NCI-H2196 treated with DMSO at 0.1 percent for 48 hours (cell line): ENCODE results near the gene CYP24A1.

Experiments used
- DNase-seq: peaks from one replicate; lab custom pipeline; 2025; ENCODE audit not compliant: unreplicated experiment; lab: John Stamatoyannopoulos, UW

Gene CYP24A1

DNA sequence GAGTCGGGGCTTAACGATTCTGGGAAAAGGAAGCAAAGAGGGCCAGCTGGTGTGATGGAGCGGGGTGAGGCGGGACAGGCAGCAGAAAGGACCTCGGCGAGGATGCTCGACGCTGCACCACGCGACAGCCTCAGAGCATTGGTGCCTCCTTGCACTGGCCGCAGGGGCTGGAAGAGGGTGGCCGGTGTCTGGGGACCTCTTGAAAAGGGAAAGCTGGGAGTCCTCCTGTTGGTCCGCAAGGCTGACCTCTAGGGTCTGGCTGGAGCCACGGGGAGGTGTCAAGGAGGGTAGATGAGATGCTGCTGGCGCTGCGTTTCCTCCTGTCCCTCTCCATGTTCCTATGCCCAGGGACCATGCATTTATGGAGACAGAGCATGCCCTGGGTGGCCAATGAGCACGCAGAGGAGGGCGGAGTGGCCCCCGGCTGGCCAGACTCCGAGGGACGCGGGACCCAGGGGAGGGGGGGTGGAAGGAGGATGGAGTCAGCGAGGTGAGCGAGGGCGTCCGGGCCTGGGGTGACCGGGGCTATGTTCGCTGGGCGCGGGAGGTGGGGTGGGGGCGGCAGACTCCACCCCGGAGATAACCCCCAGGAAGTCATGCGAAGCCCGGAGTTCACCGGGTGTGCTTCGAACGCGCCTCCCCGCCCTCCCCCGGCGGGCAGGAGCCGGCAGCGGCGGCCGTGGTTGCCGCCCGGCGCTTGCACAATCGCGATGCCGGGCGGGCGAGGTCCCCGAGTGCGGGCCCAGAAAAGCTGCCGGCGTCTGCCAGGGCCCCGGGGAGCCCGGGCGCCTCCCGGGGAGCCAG, at the start of gene CYP24A1:
TSS of gene CYP24A1 (minus strand) at position 334 of the 804 bp plus-strand sequence. CDS start 407 bp downstream, outside the sequence.
- DNase-seq = no peak

DNA sequence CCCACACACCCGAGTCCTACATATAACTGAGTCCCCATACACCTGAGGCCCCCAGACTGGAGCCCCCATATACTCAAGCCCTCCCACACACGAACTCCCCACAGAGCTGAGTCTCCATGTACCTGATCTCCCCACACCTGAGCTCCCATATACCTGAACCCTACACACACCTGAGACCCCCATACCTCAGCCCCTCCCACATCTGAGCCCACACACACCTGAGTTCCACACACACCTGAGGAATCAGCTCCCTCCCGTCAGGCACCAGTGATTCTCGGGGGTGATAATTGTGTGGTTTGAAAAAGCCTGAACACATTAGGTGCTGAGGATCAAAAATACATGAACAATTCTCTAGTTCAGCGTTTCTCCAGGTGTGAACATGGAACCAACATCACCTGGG, 49.5 kb upstream of the CYP24A1 start:
- no peak for DNase-seq

DNA sequence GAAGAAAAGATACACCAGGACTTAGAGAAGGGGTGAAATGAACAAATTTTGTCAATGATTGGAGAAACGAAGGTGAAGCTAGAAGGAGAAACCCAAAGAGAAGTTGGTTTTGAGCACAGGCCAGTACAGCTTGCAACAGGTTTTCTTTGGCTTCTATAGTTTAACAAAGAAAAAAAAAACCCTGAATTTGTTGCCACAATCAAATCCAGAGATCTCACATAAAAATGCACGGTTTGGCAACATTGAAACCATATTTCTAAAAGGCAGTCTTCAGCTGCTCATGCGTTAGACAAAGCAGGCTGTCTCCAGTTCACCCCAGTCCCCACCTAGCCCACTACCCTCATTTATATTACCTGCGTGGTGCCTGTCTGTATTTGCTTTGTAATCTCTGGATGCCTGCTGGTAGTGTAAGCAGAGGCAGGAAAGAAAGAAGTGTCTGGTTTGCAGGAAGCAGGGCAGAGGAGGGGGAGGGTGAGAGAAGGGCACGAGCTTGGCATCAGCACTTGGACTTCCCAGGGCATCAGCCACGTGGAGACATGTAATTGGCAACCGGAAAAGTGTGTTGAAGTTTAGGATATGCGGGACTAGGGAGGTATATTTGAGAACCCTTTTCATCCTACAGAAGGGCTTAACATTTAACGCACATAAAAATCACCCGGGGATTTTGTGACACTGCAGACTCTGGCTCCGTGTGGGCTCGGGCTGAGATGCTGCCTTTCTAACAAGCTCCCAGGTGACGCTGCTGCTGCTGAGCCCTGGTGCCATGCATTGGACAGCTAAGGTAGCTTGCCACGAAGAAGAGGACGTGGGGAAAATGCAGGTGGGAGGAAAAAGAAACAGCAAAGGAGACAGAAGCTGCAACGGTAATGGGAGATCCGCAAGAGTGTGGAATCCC, 48.5 kb upstream of the CYP24A1 start:
- no peak for DNase-seq

DNA sequence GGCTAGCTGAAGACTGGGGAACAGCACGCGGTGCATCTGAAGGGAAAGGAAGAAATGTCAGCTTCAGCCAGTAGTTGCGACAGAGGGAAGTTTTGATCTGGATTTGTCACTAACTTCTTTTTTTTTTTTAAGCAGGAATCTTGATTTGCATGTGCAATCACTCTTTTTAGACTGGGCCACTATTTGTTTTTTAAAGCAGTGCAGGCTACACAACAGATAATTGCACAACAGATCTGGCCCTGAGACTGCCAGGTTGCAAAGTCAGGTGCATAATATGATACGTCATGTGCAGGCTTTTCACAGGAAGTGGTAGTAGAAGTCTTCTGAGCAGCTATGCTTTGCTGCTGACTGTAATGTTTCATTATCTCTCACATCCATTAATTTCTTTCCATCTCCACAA, 47.6 kb upstream of the CYP24A1 start:
- DNase-seq = no peak

DNA sequence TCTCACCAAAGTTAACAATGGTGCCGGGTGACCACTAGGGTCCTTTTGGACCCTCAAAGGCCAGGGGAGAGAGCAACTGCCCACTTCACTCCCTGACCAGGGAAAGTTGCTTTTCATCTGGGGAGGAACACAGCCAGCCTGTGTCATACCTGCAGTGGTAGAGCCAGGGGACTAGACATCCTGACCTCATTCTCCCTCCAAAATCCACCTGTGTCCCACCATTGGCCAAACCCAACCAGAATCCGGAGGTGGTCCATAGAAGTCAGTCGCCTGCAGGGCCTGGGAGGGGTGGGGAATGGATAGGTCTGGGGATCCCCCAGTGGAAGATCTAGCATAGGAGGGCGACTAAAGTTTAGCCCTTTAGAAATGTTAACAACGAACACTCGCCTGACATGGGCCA, 46.9 kb upstream of the CYP24A1 start:
- DNase-seq = no peak

DNA sequence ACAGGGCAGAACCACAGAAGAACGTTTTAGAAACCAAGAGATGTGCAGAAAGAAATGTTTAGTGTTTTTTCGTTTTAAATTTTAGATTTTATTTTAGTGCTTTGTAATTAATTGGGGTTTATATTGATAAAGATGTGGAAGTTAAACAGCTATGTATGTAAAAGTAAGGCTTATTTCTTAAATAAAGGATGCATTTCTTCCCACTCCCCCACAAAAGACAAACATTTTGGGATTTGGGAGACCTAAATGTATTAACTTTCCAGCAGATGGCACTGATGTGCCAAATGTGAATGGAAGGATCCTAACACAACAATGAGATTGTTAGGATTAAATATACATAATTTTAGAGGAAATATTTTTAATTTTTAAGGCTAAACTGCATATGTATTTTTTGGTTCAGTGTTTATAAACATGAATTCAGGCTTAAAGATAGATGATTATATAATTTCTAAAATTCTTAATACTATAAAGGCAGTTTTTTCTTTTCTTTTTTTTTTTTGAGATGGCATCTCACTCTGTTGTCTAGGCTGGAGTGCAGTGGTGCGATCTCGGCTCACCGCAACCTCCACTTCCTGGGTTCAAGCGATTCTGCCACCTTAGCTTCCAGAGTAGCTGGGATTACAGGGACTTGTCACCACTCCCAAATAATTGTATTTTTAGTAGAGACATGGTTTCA, 46.1 kb upstream of the CYP24A1 start:
- no peak for DNase-seq

DNA sequence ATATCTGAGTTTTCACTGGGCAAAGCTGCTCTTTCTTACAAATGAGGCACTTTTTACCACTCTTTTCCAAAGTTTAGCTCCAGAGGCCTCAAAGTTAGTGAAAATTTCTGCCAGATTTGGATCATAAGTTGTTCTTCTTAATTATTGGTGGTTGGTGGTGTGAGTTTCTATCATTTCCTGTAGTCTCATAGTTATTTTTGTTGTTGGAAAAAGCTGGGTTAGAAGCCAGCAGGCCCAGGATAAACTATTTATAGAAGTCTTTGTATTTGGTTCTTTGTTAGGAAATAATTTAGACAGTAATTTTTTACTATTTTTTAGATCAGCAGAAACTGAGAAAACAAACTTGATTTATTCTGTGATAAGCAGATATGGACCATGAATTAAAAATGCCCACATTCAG, 44.7 kb upstream of the CYP24A1 start:
- no peak for DNase-seq

DNA sequence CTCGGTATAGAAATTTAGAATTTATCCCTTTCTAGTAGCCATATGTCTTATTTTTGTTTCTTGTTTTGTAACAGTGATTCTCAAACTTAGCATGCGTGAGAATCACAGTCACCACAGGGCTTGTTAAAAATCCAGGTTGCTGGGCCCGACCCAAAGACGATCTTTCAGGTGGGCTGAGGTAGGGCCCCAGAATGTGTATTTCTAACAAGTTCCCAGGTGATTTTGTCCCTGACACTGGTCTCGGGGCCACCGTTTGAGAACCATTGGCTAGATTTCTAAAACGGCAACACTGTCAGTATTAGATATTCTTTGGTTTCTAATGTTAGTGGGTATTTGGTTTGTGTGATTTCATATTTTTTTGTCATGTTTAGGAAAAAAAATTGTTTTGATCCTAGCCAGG, 44.0 kb upstream of the CYP24A1 start:
- no peak for DNase-seq

DNA sequence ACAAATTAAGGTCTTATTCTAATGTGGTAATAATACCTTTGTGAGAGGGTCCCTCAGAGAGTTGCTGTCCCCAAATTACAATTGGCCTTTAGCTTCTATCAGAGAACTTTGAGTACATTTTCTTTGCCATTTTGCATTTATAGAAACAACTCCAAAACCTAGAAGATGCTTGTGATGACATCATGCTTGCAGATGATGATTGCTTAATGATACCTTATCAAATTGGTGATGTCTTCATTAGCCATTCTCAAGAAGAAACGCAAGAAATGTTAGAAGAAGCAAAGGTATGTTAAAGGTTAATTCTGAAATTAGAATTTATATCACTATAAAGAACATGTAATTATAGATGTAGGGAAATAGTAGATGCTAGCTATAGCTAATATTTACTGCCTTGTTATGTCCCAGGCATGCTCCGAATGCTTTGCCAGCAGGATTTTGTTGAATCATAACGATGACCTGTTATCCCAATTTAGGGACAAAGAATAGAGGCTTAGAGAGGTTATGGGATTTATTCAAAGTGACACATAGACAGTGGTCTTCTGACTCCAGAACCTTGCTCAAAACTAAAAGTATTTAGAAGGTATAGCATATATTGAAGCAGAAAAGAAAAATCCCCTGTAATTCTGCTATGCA, 41.5 kb upstream of the CYP24A1 start:
- no peak for DNase-seq

DNA sequence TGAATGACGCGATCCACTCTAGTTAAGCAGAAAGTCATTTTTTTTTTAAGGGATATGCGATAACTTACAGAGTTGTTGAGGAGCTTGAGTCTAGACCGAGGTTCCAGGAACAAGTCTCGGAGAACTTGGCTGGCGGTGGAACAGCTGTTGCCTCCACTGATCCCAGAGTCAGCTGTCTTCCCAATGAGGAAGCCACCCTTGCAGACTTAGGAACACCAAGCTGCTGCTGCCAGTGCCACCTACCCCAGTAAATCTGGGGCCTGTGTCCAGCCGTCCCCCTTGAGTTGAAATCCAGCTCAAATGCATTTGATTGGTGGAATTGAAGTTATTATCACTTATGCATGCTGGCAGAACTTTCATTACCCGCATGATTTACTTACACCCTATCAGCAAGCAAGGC, 40.8 kb upstream of the CYP24A1 start:
- no peak for DNase-seq

DNA sequence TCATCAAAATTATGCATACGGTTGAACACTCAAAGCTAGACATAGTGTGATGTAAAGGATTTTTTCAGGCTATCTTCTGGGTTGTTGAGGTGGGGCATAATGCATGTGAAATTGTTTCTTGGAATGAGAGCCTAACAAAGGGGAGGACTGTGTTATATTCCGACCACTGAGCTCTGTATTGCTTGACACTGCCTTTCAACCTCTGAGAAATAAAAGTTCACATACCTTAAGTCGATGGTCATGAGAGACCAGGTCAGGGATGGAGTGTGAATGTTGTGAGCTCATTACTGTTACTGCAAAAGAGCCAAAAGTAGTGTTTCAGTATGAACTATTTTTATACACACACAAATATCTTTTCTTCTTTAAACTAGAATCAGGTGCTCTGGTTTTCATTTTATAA, 39.1 kb upstream of the CYP24A1 start:
- no peak for DNase-seq

DNA sequence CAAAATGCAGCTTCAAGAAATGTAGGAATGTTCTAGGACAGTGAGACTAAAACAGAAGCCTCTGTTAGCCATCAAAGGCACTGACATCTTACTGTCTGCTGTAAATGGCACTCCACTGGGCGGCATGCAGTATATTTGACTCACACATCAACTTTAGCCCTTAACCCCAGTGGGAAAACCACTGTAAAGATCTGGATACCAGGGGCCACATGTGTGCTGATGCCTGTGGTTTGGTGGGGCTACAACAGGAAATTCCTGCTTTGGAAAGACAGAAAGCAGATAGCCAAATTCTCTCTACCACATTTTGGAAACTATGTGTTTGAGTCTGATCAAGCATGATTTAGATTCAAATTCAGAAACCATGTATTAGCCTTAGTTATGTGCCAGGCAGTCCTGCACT, 38.4 kb upstream of the CYP24A1 start:
- no peak for DNase-seq

DNA sequence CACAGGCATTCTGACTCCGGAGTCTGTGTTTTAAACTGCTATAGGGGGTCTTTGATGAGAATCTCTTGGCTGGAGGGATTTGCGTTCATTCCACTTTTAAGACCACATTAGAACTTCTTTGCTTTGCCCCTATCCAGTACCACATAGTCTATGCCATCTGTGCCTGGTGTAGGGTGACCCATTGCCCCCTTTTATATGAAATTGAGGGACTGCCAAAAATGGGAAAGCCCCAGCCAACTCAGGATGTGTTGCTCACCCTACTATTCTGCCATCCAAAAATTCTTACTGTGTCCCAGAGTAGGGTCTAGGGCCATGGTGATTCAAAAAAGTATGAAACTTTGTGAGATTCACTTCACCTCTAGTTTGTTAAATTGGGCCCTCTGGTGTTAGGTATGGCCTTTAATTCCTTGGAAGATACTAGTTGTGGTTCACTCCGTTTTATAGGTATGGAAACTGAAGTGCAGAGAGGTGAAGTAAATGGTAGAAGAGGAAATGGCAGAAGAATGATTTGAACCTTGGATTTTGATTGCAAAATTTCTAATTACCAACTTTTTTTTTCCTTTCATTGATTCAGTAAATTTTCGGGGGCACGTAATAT, 35.5 kb upstream of the CYP24A1 start:
- no peak for DNase-seq

DNA sequence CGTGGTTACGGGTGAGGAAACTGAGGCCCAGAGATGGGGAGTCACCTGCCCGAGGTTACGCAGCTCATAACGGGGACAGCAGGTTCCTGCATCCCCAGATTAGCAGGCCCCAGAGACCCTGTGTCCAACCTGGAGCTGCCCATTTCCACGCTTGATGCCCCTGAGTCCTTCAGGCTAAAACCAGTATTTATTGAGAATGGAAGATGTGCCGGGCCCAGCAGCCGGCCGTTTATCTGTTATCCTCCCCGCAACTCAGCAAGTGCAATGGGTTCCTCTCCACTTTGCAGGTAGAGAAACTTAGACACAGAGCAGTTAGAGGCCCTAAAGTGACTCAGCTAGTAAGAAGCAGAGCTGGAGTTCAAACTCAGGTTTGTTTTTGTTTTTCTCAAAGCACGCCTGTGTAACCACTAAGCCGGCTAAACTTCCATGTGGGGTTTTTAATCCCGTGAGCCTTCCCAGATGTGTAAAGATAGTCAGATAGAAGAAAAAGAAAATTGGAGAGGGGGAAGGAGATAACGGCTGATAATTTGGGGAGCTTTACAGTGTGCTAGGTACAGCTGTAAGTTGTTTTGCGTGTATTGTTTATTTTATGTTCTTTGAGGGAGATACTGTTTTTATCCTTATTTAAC, 34.9 kb upstream of the CYP24A1 start:
- DNase-seq = no peak

DNA sequence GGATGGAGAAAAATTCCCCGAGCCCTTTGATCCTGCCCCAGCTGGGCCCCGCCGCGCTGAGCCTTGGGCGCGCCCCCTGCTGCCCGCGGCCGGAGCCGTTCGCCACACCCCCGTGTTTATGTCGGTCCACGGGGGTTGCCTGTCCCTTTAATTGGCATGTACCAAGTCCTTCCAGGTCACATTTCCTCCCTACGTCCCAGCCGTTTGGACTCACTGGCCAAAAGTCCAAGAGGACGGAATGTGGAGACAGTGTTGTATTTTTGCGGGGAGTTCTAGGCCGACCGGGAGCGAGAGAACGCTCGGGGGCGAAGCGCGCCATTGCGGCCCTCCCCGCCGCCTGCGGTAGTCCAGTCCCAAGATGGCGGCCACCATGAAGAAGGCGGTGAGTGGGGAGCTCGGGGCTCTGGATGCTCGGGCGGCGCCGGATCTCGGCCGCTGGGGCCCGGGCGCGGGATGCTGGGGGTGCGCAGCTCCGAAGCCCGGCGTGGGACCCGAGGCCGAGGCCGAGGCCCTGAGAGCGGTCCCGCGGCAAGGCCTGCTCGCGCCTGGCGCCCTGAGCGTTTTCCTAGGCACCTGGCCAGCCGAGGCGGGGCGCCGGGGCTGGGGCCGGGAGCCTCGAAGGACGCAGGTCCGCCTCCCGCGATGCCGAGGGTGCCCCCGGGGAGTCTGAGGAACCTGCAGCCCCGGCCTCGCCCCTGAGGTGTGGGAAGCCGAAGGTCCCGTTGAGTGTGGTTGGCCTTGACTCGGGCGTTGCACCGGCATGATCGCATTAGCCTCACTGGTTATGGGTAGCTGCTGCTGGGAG, 34.2 kb upstream of the CYP24A1 start, which contains the start of gene PFDN4:
TSS of gene PFDN4 (plus strand) at position 345 of the 805 bp plus-strand sequence. CDS start at position 359, 14 bp downstream.
- peak; percentile 63 for DNase-seq

DNA sequence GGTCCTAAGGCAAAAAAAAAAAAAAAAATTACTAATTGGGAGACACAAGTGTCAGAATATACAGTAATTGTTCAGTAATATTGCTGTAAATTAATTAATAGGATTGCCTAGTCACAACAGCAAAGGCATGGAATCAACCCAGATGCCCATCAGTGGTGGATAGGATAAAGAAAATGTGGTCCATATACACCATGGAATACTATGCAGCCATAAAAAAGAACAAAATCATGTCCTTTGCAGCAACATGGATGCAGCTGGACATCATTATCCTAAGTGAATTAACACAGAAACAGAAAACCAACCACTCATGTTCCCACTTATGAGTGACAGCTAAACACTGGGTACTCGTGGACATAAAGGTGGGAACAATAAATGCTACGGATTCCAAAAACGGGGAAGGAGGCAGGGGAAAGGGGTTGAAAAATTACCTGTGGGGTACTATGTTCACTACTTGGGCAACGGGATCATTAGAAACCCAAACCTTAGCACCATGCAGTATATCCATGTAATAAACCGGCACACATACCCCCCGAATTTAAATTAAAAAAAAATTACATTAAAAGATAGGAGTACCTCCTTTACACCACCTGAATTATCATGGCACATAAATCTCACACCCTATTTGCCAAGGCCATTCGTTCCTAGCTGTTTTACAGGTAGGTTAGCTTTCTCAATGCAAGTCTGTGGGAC, 33.4 kb upstream of the CYP24A1 start:
- no peak for DNase-seq

DNA sequence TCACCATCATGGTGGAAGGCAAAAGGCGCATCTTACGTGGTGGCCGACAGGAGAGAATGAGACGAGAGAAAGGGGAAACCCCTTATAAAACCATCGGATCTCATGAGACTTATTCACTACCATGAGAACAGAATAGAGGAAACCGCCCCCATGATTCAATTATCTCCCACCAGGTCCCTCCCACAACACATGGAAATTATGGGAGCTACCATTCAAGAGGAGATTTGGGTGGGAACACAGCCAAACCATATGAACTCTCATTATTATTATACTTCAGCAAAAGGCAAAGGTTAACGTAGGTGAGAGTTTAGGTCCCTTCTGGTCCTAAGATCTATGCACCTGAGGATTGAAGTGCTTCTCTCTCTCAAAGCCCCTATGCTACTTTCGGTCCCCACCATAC, 31.7 kb upstream of the CYP24A1 start:
- DNase-seq = no peak

DNA sequence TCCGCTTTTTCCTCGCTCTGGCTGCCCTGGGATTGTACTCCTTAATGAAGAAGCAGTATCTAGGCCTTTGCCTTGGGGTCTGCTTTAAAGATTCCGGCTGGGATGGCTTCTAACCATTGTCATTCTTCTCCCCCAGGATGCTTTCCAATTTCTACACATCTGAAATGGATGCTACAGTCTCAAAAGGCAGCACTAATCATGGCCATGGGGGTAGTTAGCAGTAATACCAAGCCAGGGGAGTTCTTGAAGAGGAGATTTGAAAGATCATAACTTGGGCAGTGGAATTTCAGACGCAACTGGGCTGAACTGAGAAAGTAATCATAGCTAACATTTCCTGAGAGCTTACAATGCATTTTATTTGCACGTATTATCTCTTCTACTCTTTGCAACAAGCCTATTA, 30.7 kb upstream of the CYP24A1 start:
- DNase-seq = no peak

DNA sequence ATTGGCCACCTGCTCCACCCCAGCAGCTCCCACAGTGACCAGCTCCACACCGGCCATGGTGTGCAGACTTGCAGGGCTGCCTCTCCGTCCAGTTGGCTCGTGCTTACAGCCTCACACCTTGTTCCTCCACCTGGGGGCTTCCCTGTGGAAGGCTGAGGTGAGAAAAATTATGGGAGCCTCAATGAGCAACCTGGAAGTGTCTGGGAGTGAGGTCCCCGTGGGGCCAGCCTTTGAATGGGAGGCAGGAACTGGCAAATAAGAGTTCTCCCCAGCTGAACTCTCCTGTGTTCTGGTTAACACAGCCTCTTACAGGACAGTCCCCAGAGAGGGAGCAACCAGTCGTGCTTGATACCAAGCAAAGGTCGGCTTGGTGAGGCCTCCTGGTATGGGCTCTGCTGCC, 30.3 kb upstream of the CYP24A1 start:
- DNase-seq = no peak
